Gastrocnemius medialis (tissue), 4 donors: ENCODE data around the gene ZNF837. TPM values are rescaled to one million over a fixed set of nuclear protein-coding genes. Genes with fewer than 3 reads are reported as not detected.

Source experiments
- ATAC-seq, 2 donors: fragments of 150-250 bp; one replicate each; pipeline ENCODE4 v1.9.1; 2016
- DNase-seq, 2 donors: peaks; one replicate each; pipeline ENCODE4 v3.0.0-alpha.2; 2019
- H3K27ac ChIP-seq, 4 donors: fragments of 200-600 bp; sonication (generic); 1 replicate in 1 of 4; 2 replicates in 3 of 4; pipeline ENCODE4 v1.5.1; 2016 to 2018; ENCODE audit warnings: mild to moderate bottlenecking in 2 of 4, moderate library complexity in 1 of 4
- H3K27me3 ChIP-seq, 3 donors: fragments of 200-600 bp; sonication (generic) in 2 of 3; 1 replicate in 1 of 3; 2 replicates in 2 of 3; pipeline versions ENCODE4 v1.5.1 to v1.6.0; 2016 to 2019; ENCODE audit warnings: mild to moderate bottlenecking in 1 of 3, moderate library complexity in 1 of 3
- H3K36me3 ChIP-seq, 2 donors: fragments of 200-600 bp; sonication (generic) in 1 of 2; one replicate each; pipeline ENCODE4 v1.5.1; 2017 to 2018
- H3K4me1 ChIP-seq, 2 donors: fragments of 200-600 bp; sonication (generic) in 1 of 2; one replicate each; pipeline ENCODE4 v1.5.1; 2016 to 2017; ENCODE audit warnings: mild to moderate bottlenecking in 2 of 2
- H3K4me3 ChIP-seq, 4 donors: fragments of 200-600 bp; sonication (generic) in 3 of 4; 1 replicate in 1 of 4; 2 replicates in 3 of 4; pipeline ENCODE4 v1.5.1; 2016 to 2019; ENCODE audit warnings: mild to moderate bottlenecking in 2 of 4
- H3K9me3 ChIP-seq, 3 donors: fragments of 200-600 bp; sonication (generic) in 2 of 3; 1 replicate in 1 of 3; 2 replicates in 2 of 3; pipeline ENCODE4 v1.5.1; 2016 to 2019
- POLR2A ChIP-seq, 2 donors: fragments of 450-650 bp; IDR thresholded peaks; one replicate each; pipeline ENCODE4 v1.6.1; 2017; ENCODE audit warnings: antibody characterized with exemption in 2 of 2, mild to moderate bottlenecking in 2 of 2, moderate library complexity in 2 of 2
- in situ Hi-C, 4 donors: fragments of 200-750 bp; cut with MboI; loops; one replicate each; pipeline versions ENCODE4 v1.15.0 to v1.8.0; 2017; ENCODE audit warnings: low sequenced_read_pairs in 4 of 4
- intact Hi-C: fragments of 100-400 bp; cut with DNase I; formaldehyde crosslinking; loops from one replicate; pipeline ENCODE4 v1.15.1; 2023; ENCODE audit warnings: low total_unique reads
- total RNA-seq, 4 donors: library from RNA; depleted of rRNA; stranded (reverse); fragments of >200 nt; gene quantifications; one replicate each; pipeline versions ENCODE4 v1.1.0 to v1.2.3, GENCODE V29; 2016
- TF ChIP-seq, protein P1 (sequence below), 5 experiments: fragments of 450-650 bp in 3 of 5; fragments of 200-600 bp in 2 of 5; sonication (generic) in 2 of 5; IDR thresholded peaks in 4 of 5; conservative IDR thresholded peaks in 1 of 5; 1 replicate in 4 of 5; 2 replicates in 1 of 5; pipeline ENCODE4 v1.5.1; 2016 to 2019; ENCODE audit warnings: antibody characterized with exemption in 5 of 5, mild to moderate bottlenecking in 3 of 5, moderate library complexity in 3 of 5

ZNF837 gene
- total RNA-seq, 4 donors from 2014 or later = 0.11 to 0.36 TPM; not detected in 2

DNA sequence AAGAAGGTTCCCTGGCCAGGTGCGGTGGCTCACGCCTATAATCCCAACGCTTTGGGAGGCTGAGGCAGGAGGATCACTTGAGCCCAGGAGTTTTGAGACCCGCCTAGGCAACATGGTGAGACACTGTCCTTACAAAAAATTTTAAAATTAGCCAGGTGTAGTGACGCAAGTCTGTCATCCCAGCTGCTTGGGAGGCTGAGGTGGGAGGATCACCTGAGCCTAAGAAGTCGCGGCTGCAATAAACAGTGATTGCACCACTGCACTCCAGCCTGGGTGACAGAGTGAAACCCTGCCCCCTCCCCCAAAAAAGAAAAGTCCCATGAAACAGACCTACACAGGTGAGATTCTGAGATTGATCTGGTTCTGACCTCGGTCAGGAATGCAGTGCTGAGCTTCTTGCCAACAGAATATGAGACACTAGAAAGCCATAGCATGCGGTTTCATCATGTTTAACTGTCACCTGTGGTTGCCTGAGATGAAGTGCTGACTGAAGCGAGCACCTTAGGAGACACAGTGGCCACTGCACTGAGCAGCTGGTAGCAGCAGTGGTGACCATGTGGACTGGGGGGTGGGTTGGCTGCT is 25.5 kb downstream of the ZNF837 start:
- in situ Hi-C loops = no loop called here
- intact Hi-C loops = no loop called here

DNA sequence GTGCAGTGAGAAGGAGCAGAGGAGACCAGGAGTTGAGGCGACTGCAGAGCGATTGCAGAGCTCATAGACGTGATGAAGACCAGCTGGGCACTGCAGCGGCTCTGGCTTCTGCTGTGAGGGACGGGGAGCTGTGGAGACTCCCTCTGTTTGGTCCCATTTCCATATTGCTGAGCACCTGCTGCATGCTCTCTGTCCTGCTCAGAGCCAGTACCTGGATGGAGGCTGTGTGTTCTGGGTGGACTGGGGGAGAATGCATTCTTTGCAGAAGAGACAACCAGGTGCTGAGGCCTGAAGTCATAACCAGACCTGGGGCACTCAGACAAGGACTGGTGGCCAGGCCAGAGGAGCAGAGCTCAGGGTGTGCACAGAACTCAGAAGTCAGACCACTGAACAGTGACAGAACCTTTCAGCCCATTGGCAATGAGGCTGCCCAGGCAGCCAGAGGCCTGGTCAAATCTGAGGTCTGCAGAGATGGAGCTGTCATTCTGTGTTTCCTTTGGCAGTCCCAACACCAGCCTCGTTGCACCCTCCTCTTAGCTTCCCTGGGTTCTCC is 26.3 kb downstream of the ZNF837 start:
- no peak for ATAC-seq
- in situ Hi-C loops = no loop called here
- intact Hi-C loops = no loop called here
- TF ChIP-seq, protein P1, sequence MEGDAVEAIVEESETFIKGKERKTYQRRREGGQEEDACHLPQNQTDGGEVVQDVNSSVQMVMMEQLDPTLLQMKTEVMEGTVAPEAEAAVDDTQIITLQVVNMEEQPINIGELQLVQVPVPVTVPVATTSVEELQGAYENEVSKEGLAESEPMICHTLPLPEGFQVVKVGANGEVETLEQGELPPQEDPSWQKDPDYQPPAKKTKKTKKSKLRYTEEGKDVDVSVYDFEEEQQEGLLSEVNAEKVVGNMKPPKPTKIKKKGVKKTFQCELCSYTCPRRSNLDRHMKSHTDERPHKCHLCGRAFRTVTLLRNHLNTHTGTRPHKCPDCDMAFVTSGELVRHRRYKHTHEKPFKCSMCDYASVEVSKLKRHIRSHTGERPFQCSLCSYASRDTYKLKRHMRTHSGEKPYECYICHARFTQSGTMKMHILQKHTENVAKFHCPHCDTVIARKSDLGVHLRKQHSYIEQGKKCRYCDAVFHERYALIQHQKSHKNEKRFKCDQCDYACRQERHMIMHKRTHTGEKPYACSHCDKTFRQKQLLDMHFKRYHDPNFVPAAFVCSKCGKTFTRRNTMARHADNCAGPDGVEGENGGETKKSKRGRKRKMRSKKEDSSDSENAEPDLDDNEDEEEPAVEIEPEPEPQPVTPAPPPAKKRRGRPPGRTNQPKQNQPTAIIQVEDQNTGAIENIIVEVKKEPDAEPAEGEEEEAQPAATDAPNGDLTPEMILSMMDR (IDR thresholded peaks at IDR 0.05 in 4 of 5, conservative IDR thresholded peaks at IDR 0.05 in 1 of 5) = no peak
- no peak for TF ChIP-seq POLR2A (IDR thresholded peaks at IDR 0.05)
- no peaks in the 10 kb centered on the region for H3K4me1 ChIP-seq
- no peak overlapping the region for H3K27ac ChIP-seq
- DNase-seq = no peak
- no peaks in the 10 kb centered on the region for H3K36me3 ChIP-seq
- H3K4me3 ChIP-seq = no peak overlapping the region
- H3K27me3 ChIP-seq = peaks cover 5 to 32% (median 23%) of the 10 kb centered on the region in 3 donors
- no peaks in the 10 kb centered on the region for H3K9me3 ChIP-seq

More for the DNA sequence above, 25.5 kb downstream of the ZNF837 start:
- Histone ChIP-seq H3K27ac (no peak overlapping the region), H3K27me3 (peaks cover 2 to 32% (median 17%) of the 10 kb centered on the region in 3 donors), H3K9me3 (no peaks in the 10 kb centered on the region), H3K36me3 (no peaks in the 10 kb centered on the region), H3K4me3 (no peak overlapping the region), H3K4me1 (no peaks in the 10 kb centered on the region)
- ATAC-seq (no peak), DNase-seq (no peak)
- TF ChIP-seq, protein P1 (IDR thresholded peaks at IDR 0.05 in 4 of 5, conservative IDR thresholded peaks at IDR 0.05 in 1 of 5) = no peak
- no peak for TF ChIP-seq POLR2A (IDR thresholded peaks at IDR 0.05)

DNA sequence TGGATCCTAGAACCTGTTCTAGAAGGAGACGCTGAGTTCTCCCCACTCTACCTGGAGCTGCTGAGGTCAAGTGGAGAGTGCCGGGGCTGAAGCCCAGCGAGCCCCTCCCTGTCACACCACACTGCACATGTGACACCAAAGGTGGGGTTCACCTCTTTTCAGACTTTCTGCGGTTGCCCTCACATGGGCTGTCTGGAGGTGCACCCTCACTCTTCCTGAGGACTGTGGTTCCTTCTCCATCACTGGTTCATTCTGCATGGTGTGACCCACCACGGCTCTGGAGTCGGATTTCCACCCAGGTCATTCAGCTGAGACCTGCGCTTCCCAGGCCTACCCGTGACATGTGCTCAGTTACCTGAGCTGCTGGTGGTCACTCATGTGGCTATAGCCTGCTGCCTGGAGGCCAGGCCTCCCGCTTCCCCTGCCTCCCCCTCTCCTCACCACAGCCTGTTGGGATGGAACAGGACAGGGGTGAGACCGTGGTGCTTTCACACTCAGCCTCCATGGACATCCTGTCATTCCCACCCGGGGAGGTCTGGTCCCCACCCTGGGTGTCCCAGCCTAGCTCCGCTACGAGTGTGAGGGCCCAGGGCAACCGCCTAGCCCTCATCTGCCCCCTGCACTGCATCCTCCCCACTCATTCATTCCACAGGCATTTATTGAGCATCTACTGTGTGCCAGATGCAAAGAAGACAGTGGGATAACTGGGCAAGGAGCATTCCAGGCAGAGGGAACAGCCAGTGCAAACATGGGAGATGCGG is 26.9 kb downstream of the ZNF837 start:
- peaks cover 7 to 35% (median 23%) of the 10 kb centered on the region in 3 donors for H3K27me3 ChIP-seq
- H3K4me1 ChIP-seq = no peaks in the 10 kb centered on the region
- in situ Hi-C loops = no loop called here
- DNase-seq (no peak), ATAC-seq (no peak)
- no peaks in the 10 kb centered on the region for H3K9me3 ChIP-seq
- intact Hi-C loops = no loop called here
- no peak for TF ChIP-seq POLR2A (IDR thresholded peaks at IDR 0.05)
- TF ChIP-seq, protein P1 (IDR thresholded peaks at IDR 0.05 in 4 of 5, conservative IDR thresholded peaks at IDR 0.05 in 1 of 5) = no peak
- H3K27ac ChIP-seq = no peak overlapping the region
- no peak overlapping the region for H3K4me3 ChIP-seq
- H3K36me3 ChIP-seq = no peaks in the 10 kb centered on the region

DNA sequence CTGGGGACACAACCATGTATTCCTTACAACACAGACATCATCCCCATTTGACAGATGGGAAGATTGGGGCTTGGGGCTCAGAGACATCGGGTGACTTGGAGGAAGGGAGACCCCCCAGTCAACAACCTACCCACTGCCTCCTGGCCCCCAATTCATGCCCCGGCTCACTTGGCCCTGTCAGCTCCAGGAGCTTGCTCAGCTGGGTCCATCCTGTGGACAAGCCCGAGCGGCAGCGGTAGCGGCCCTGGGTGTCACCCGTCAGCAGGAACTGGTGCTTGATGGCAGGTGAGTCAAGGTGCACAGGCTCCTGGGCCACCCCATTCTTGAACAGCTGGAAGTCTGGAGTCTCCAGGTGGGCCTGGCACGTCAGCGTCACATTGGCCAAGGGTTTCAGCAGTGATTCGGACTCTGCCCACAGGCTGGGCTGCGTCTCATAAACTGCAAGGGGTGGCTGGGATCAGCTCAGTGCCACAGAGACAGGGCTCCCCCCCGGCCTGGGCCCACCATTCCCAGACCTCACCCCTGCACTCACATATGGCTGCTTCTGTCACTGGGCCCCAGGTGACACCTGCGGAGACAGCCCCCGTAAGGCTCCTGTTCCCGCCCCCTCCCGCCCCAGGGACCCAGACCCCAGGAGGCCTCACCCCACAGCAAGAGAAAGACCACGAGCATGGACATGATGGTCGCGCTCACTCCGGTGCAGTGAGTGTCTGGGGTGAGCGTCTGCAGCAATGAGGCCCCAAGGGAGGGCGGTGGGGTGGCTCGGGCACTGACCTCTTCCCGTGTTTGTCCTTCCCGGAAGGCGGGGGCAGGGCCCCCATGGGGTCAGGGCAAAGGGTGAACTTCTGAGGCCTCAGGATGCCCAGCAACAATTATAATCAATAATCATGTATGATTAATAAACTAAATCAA is 27.8 kb downstream of the ZNF837 start, which contains the start of gene A1BG:
TSS of gene A1BG (minus strand) at position 733 of the 912 bp plus-strand sequence. CDS start at position 678, 55 bp downstream.
- Histone ChIP-seq H3K4me1 (no peaks in the 10 kb centered on the region), H3K4me3 (no peak within 1 kb of the TSS), H3K27ac (no peak within 1 kb of the TSS), H3K27me3 (peaks cover 8 to 44% (median 24%) of the 10 kb centered on the region in 3 donors), H3K9me3 (no peaks in the 10 kb centered on the region), H3K36me3 (no peaks in the 10 kb centered on the region)
- ATAC-seq (no peak), DNase-seq (no peak)
- no peak for TF ChIP-seq POLR2A (IDR thresholded peaks at IDR 0.05)
- TF ChIP-seq, protein P1 (IDR thresholded peaks at IDR 0.05 in 4 of 5, conservative IDR thresholded peaks at IDR 0.05 in 1 of 5) = no peak
- in situ Hi-C loops (no loop called here), intact Hi-C loops (no loop called here)
